Stimulated activated CD4-positive, alpha-beta T cell treated with anti-CD3 and anti-CD28 coated beads, TNF-alpha, amount 100 ng/mL, for 24 hours (primary cell): ENCODE data around the gene FMNL2.

Experiments
- DNase-seq, 3 experiments: peaks; one replicate each; pipeline ENCODE4 v3.0.0-alpha.2; 2020; ENCODE audit warnings: low read depth in 3 of 3

Gene FMNL2

GRCh38 chr2:152405206-152406118, 70.5 kb downstream of the FMNL2 start:
- DNase-seq: no peak

GRCh38 chr2:152406119-152406835, 71.3 kb downstream of the FMNL2 start:
- DNase-seq: no peak

- no peak for DNase-seq
These were observed 71.8 kb downstream of the FMNL2 start for GRCh38 chr2:152406836-152407161.

GRCh38 chr2:152407204-152407721, 72.3 kb downstream of the FMNL2 start:
- peak in 1 of 3 experiments; percentile 7 for DNase-seq

GRCh38 chr2:152407806-152408205, 72.8 kb downstream of the FMNL2 start:
- DNase-seq: no peak

GRCh38 chr2:152408254-152408653, 73.3 kb downstream of the FMNL2 start:
- DNase-seq: no peak

- DNase-seq: no peak
These were observed 74.6 kb downstream of the FMNL2 start for GRCh38 chr2:152409386-152410164.

- no peak for DNase-seq
These were observed 75.2 kb downstream of the FMNL2 start for GRCh38 chr2:152410165-152410597.

- DNase-seq: no peak
These were observed 76.2 kb downstream of the FMNL2 start for GRCh38 chr2:152411154-152411553.

GRCh38 chr2:152413228-152414030, 78.5 kb downstream of the FMNL2 start:
- DNase-seq: no peak

- peak in 1 of 3 experiments; percentile 14 for DNase-seq
These were observed 80.3 kb downstream of the FMNL2 start for GRCh38 chr2:152415231-152415642.

- no peak for DNase-seq
These were observed 80.8 kb downstream of the FMNL2 start for GRCh38 chr2:152415796-152416195.

GRCh38 chr2:152418688-152419087, 83.7 kb downstream of the FMNL2 start:
- DNase-seq: no peak

GRCh38 chr2:152419944-152420343, 85.0 kb downstream of the FMNL2 start:
- no peak for DNase-seq

- no peak for DNase-seq
These were observed 85.4 kb downstream of the FMNL2 start for GRCh38 chr2:152420363-152420762.

- no peak for DNase-seq
These were observed 86.0 kb downstream of the FMNL2 start for GRCh38 chr2:152420936-152421335.

GRCh38 chr2:152421521-152422370, 86.8 kb downstream of the FMNL2 start:
- no peak for DNase-seq

GRCh38 chr2:152423684-152424083, 88.7 kb downstream of the FMNL2 start:
- no peak for DNase-seq

- DNase-seq: no peak
These were observed 91.1 kb downstream of the FMNL2 start for GRCh38 chr2:152425765-152426727.
